Pancreas (tissue), 10 donors: Measurements from ENCODE around the gene EVA1A. TPM values are rescaled to one million over a fixed set of nuclear protein-coding genes. Genes with fewer than 3 reads are reported as not detected.
A peak's percentile ranks its signal among the peaks of the same experiment; 100 is the strongest.

Source experiments
- ATAC-seq, 4 donors: fragments of 200-7000 bp; cut with Tn5 transposase; one replicate each; pipeline versions ENCODE4 v1.8.0 to v1.9.1; 2020; ENCODE audit warnings: mild to moderate bottlenecking in 4 of 4, moderate library complexity in 4 of 4
- DNase-seq, 6 donors: peaks; one replicate each; pipeline ENCODE4 v3.0.0-alpha.2; 2020
- FAIRE-seq: peaks from 2 replicates; lab custom pipeline; 2012; peaks lifted over from hg19 to GRCh38; lab: Jason Lieb, UNC
- H3K27ac ChIP-seq, 4 donors: fragments of 200-600 bp; sonication (generic); 1 replicate in 3 of 4; 2 replicates in 1 of 4; pipeline versions ENCODE4 v1.5.0 to v1.8.0; 2020
- H3K27me3 ChIP-seq, 4 donors: fragments of 200-600 bp; one replicate each; pipeline ENCODE4 v1.8.0; 2021
- H3K36me3 ChIP-seq, 3 donors: fragments of 200-600 bp; sonication (generic) in 1 of 3; one replicate each; pipeline versions ENCODE4 v1.5.0 to v1.8.0; 2020 to 2021
- H3K4me1 ChIP-seq, 3 donors: fragments of 200-600 bp; one replicate each; pipeline ENCODE4 v1.8.0; 2021
- H3K4me3 ChIP-seq, 4 donors: fragments of 200-600 bp; sonication (generic) in 2 of 4; one replicate each; pipeline versions ENCODE4 v1.5.0 to v1.8.0; 2020 to 2021
- H3K9me3 ChIP-seq, 4 donors: fragments of 200-600 bp; one replicate each; pipeline ENCODE4 v1.8.0; 2021
- WGBS, 2 donors: extraction: QIAGEN DNeasy Blood & Tissue Kit; methylation state at CpG; one replicate each; pipeline ENCODE4 v1.1.7; 2013; 5-methylcytosine and 5-hydroxymethylcytosine counted together
- intact Hi-C, 3 donors: fragments of 100-400 bp; cut with DNase I; formaldehyde crosslinking; loops; one replicate each; pipeline versions ENCODE4 v1.11.1 to v1.14.2; 2022
- polyA plus RNA-seq, 2 donors: library from polyadenylated mRNA; stranded (reverse); fragments of 200-250 nt; gene quantifications; one replicate each; pipeline ENCODE4 v1.2.3, GENCODE V29; 2013
- total RNA-seq, 6 donors: library from RNA; stranded (reverse); fragmentation: NEBNext Ultra II Directional in 4 of 6; extraction: Animal tissue kit (Norgen Biotek cat#: 25700) in 4 of 6; gene quantifications; one replicate each; pipeline versions ENCODE4 v1.2.1 to v1.2.4, GENCODE V29; 2021 to 2023
- TF ChIP-seq, protein P1 (sequence below), 4 donors: fragments of 200-600 bp; sonication (generic) in 3 of 4; IDR thresholded peaks; one replicate each; pipeline versions ENCODE4 v1.5.0 to v1.8.0; 2021; ENCODE audit warnings: antibody characterized with exemption in 4 of 4
- donor health status: healthy with polysubstance abuse.
- donor health status: DM: no; HTN: no; CAD: no; lungs with moderate emphysema.
- donor health status: DM: no; HTN: no; CAD: no.
- donor health status: control.
- donor health status: control.
- donor health status: Bipolar disorder and iron deficiency.
- donor health status: DM: yes; HTN: yes; CAD: no.
- donor health status: DM: no; HTN: no; CAD: no.
- donor health status: DM: no; HTN: no; CAD: no.
- donor health status: DM: yes; HTN: yes; CAD: no.

The EVA1A gene
- total and polyA plus RNA-seq, 8 donors, result 16.1 to 36.8 (median 22.4) TPM

DNA sequence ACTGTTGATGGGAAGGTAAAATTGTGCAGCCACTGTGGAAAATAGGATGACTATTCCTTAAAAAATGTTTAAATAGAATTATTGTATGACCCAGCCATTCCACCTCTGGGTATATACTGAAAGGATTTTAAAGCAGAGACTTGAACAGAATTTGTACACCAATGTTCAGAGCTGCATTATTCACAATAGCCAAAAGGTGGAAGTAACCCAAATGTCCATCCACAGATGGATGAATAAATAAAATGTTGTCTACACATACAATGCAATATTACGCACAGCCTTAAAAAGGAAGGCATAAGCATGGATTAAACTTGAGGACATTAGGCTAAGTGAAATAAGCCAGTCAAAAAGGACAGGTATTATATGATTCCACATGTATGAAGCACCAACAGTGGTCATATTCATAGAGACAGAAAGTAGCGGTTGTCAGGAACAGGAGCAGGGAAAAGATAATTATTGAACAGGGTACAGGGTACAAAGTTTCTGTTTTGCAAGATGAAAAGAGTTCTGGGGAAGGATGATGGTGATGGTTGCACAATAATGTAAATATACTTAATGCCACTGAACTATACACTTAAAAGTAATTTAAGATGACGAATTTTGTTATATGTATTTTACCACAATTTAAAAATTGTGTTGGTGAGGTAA lies 39.4 kb downstream of the EVA1A start:
- TF ChIP-seq, protein P1, sequence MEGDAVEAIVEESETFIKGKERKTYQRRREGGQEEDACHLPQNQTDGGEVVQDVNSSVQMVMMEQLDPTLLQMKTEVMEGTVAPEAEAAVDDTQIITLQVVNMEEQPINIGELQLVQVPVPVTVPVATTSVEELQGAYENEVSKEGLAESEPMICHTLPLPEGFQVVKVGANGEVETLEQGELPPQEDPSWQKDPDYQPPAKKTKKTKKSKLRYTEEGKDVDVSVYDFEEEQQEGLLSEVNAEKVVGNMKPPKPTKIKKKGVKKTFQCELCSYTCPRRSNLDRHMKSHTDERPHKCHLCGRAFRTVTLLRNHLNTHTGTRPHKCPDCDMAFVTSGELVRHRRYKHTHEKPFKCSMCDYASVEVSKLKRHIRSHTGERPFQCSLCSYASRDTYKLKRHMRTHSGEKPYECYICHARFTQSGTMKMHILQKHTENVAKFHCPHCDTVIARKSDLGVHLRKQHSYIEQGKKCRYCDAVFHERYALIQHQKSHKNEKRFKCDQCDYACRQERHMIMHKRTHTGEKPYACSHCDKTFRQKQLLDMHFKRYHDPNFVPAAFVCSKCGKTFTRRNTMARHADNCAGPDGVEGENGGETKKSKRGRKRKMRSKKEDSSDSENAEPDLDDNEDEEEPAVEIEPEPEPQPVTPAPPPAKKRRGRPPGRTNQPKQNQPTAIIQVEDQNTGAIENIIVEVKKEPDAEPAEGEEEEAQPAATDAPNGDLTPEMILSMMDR (IDR thresholded peaks at IDR 0.05), result no peak
- no peak for DNase-seq
- no peak overlapping the region for H3K4me3 ChIP-seq
- ATAC-seq, result no peak
- intact Hi-C loops, result no loop called here
- H3K36me3 ChIP-seq, result peaks cover 0 to 7% (median 0%) of the 10 kb centered on the region in 3 donors
- no peak for FAIRE-seq
- H3K27me3 ChIP-seq, result no peaks in the 10 kb centered on the region
- no peaks in the 10 kb centered on the region for H3K9me3 ChIP-seq
- peaks cover 4 to 10% (median 9%) of the 10 kb centered on the region in 3 donors for H3K4me1 ChIP-seq
- 88 to 92% methylated on average over 3 of the region's 3 CpGs for WGBS, 2 donors
- H3K27ac ChIP-seq, result no peak overlapping the region

GRCh38 chr2:75519843-75520242 lies 40.9 kb downstream of the EVA1A start:
- no peak for FAIRE-seq
- Histone ChIP-seq H3K27ac (no peak overlapping the region), H3K4me1 (peaks cover 4 to 17% (median 14%) of the 10 kb centered on the region in 3 donors), H3K36me3 (peaks cover 0 to 7% (median 0%) of the 10 kb centered on the region in 3 donors), H3K9me3 (no peaks in the 10 kb centered on the region), H3K4me3 (no peak overlapping the region), H3K27me3 (no peaks in the 10 kb centered on the region)
- DNase-seq, result no peak
- intact Hi-C loops, result no loop called here
- TF ChIP-seq, protein P1 (IDR thresholded peaks at IDR 0.05), result no peak
- ATAC-seq, result no peak

DNA sequence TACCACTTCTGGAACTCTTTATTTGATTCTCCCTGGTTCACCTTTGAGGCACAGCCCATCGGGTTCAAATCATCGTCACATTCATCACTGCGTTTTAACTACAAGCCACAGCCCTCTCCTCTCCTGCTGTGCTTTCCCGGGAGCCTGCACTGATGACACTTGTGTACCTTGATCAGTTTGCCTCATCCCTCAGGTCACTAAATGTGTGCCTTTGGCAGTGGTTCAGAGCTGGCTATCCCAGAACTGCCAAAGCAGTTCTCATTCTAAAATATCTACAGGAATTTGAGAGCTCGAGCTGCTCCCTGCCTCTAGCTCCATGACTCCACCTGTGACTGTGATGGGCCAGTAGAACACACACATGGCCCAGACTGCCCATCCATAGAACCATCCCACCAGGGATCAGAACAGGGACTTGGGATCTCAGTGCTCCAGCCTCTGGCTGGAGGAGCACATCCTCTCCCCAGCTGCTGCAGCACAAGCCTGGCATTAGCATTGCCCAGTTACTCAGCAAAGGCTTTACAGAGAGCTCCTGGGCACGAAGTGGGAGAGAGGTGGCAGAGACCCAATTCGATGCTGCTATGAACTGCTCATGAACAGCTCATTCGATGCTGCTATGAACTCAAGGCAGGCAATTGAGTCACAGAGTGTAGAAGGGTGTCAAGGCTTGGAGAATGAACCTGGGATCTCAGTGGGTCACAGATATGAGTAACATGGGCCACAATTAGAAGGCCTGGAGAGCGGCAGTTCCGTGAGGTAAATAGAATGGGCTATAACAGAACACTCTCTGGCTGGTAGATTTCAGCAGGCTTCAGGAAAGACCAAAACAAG lies 41.9 kb downstream of the EVA1A start:
- intact Hi-C loops, result no loop called here

GRCh38 chr2:75517547-75518230 lies 43.0 kb downstream of the EVA1A start:
- H3K36me3 ChIP-seq, result peaks cover 0 to 7% (median 0%) of the 10 kb centered on the region in 3 donors
- WGBS, 2 donors, result 94 to 96% methylated on average over 6 of the region's 6 CpGs
- ATAC-seq (no peak), DNase-seq (no peak), FAIRE-seq (no peak)
- intact Hi-C loops, result no loop called here
- TF ChIP-seq, protein P1 (IDR thresholded peaks at IDR 0.05), result no peak
- H3K27me3 ChIP-seq, result no peaks in the 10 kb centered on the region
- H3K27ac ChIP-seq, result peak overlapping the region in 1 of 4 donors; percentile 66
- no peak overlapping the region for H3K4me3 ChIP-seq
- H3K4me1 ChIP-seq, result peaks cover 4 to 17% (median 12%) of the 10 kb centered on the region in 3 donors
- peaks cover 0 to 2% (median 0%) of the 10 kb centered on the region in 4 donors for H3K9me3 ChIP-seq

More for the DNA sequence above, 41.9 kb downstream of the EVA1A start:
- no peak for DNase-seq
- Histone ChIP-seq H3K4me1 (peaks cover 4 to 17% (median 13%) of the 10 kb centered on the region in 3 donors), H3K27me3 (no peaks in the 10 kb centered on the region), H3K4me3 (no peak overlapping the region), H3K9me3 (no peaks in the 10 kb centered on the region), H3K27ac (no peak overlapping the region), H3K36me3 (peaks cover 0 to 7% (median 0%) of the 10 kb centered on the region in 3 donors)
- WGBS, 2 donors, result 92 to 93% methylated on average over 10 of the region's 10 CpGs
- no peak for ATAC-seq
- no peak for FAIRE-seq
- TF ChIP-seq, protein P1 (IDR thresholded peaks at IDR 0.05), result no peak
